Suprapubic skin (tissue), 4 donors: ENCODE measurements around the gene BATF.

Experiments
- CTCF ChIP-seq, 2 donors: fragments of 200-600 bp in 1 of 2; fragments of 450-650 bp in 1 of 2; sonication (generic) in 1 of 2; IDR thresholded peaks; one replicate each; pipeline ENCODE4 v1.5.1; 2016 to 2019; ENCODE audit warnings: antibody characterized with exemption in 2 of 2, mild to moderate bottlenecking in 1 of 2, moderate library complexity in 1 of 2
- EP300 ChIP-seq: sonication (generic); formaldehyde crosslinking; IDR thresholded peaks from one replicate; pipeline ENCODE4 v1.6.1; 2017; ENCODE audit warnings: antibody characterized with exemption
- POLR2A ChIP-seq, 2 donors: fragments of 450-650 bp; IDR thresholded peaks; one replicate each; pipeline ENCODE4 v1.6.1; 2017; ENCODE audit warnings: antibody characterized with exemption in 2 of 2, mild to moderate bottlenecking in 2 of 2, moderate library complexity in 2 of 2
- POLR2AphosphoS5 ChIP-seq, 3 donors: sonication (generic); formaldehyde crosslinking; IDR thresholded peaks; one replicate each; pipeline ENCODE4 v1.6.1; 2017; ENCODE audit warnings: antibody characterized with exemption in 3 of 3

- TF ChIP-seq CTCF (IDR thresholded peaks at IDR 0.05) (no peak), POLR2A (IDR thresholded peaks at IDR 0.05) (no peak), POLR2AphosphoS5 (IDR thresholded peaks at IDR 0.05) (no peak), EP300 (no peak)
These were observed 26.4 kb upstream of the BATF start for GRCh38 chr14:75495882-75496281.
